Hepatocyte (in vitro differentiated cells): ENCODE results near the gene SUPT3H.

Experiments
- EZH2 ChIP-seq: fragments of 200-600 bp; sonication (generic); IDR thresholded peaks from 2 replicates; pipeline ENCODE4 v1.6.1; 2016; ENCODE audit warnings: antibody characterized with exemption, mild to moderate bottlenecking, borderline replicate concordance
- EZH2phosphoT487 ChIP-seq: fragments of 200-600 bp; sonication (generic); IDR thresholded peaks from one replicate; pipeline ENCODE4 v1.6.1; 2018; ENCODE audit warnings: antibody characterized with exemption, mild to moderate bottlenecking, low read depth, moderate library complexity; ENCODE audit not compliant: unreplicated experiment, severe bottlenecking
- TF ChIP-seq, protein P1 (sequence below): fragments of 200-600 bp; sonication (generic); IDR thresholded peaks from 2 replicates; pipeline ENCODE4 v1.5.1; 2016; ENCODE audit warnings: antibody characterized with exemption, mild to moderate bottlenecking; ENCODE audit not compliant: poor library complexity

DNA sequence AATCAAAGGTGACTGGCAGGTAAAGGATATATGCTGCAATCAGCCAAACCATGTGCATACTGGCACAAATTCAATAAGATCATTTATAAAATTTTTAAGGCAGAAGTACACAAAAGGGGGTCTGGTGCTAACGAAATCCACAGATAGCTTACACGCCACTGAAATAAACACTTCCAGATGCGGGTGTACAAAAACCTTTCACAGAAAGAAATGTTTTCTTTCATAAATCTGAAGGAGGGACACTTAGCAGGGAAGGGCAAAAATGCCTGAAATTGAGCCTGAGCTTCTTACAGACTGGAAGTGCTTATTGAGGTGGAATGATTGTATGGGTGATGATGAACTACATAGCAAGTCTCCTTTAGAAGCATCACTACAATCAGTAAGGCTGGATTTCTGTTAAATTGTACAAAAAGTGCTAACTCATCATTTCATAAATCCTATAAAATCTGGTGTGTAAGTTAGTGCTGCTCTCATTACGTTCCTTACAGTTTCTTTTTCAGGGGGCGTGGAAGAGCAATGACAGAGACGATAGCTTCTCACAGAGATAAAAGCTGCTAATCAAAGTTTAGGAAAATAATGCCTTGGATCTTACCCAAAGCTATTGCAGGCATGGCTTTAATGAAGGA, 458.9 kb downstream of the SUPT3H start:
- TF ChIP-seq EZH2phosphoT487 = no peak
- TF ChIP-seq, protein P1, sequence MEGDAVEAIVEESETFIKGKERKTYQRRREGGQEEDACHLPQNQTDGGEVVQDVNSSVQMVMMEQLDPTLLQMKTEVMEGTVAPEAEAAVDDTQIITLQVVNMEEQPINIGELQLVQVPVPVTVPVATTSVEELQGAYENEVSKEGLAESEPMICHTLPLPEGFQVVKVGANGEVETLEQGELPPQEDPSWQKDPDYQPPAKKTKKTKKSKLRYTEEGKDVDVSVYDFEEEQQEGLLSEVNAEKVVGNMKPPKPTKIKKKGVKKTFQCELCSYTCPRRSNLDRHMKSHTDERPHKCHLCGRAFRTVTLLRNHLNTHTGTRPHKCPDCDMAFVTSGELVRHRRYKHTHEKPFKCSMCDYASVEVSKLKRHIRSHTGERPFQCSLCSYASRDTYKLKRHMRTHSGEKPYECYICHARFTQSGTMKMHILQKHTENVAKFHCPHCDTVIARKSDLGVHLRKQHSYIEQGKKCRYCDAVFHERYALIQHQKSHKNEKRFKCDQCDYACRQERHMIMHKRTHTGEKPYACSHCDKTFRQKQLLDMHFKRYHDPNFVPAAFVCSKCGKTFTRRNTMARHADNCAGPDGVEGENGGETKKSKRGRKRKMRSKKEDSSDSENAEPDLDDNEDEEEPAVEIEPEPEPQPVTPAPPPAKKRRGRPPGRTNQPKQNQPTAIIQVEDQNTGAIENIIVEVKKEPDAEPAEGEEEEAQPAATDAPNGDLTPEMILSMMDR = no peak
- TF ChIP-seq EZH2 = no peak
